ENCODE measurements around the gene MFGE8. TPM values are rescaled to one million over a fixed set of nuclear protein-coding genes. Genes with fewer than 3 reads are reported as not detected.
A peak's percentile ranks its signal among the peaks of the same experiment; 100 is the strongest.

The MFGE8 gene
- total and polyA plus RNA-seq, 9 of the 15 experiments (the other 6 are each of a cell fraction or from before 2014, with no cell fraction given), result 2.3 to 142 (median 62.3) TPM

GRCh38 chr15:88904624-88905327 is 8.4 kb downstream of the MFGE8 start (continued):
- TF ChIP-seq THRA (IDR thresholded peaks at IDR 0.05), result no peak
- no peak for TF ChIP-seq ZNF263 (CRISPR knock-in tag; IDR thresholded peaks at IDR 0.05; ENCODE audit: borderline replicate concordance)
- TF ChIP-seq MEIS2 (IDR thresholded peaks at IDR 0.05; ENCODE audit: partially characterized antibody), result peak; percentile 66
- TF ChIP-seq MTA1 (IDR thresholded peaks at IDR 0.05; ENCODE audit: borderline replicate concordance), result no peak
- peak; percentile 51; the same call in 1 of the 2 replicates for TF ChIP-seq ATF7 (IDR thresholded peaks at IDR 0.05)
- peak; percentile 79 for TF ChIP-seq RB1 (IDR thresholded peaks at IDR 0.05; ENCODE audit: low read depth)
- no peak for TF ChIP-seq ZNF316 (IDR thresholded peaks at IDR 0.05)
- TF ChIP-seq ZBTB11 (CRISPR knock-in tag; IDR thresholded peaks at IDR 0.05), result no peak
- peak; percentile 51; the same call in 1 of the 2 replicates for TF ChIP-seq ZNF766 (CRISPR knock-in tag; conservative IDR thresholded peaks at IDR 0.05)
- no peak for TF ChIP-seq ZBTB34 (CRISPR knock-in tag; IDR thresholded peaks at IDR 0.05)
- TF ChIP-seq SAFB (IDR thresholded peaks at IDR 0.05; ENCODE audit: borderline replicate concordance, low read depth, low read length), result no peak
- TF ChIP-seq TAF1 (IDR thresholded peaks at IDR 0.05; ENCODE audit: control insufficient read depth, extremely low read depth, insufficient read depth, low read length, severe bottlenecking), result no peak
- peak; percentile 24; the same call in 1 of the 2 replicates for TF ChIP-seq TCF3 (CRISPR knock-in tag; IDR thresholded peaks at IDR 0.05)
- TF ChIP-seq TGIF2 (CRISPR knock-in tag; IDR thresholded peaks at IDR 0.05), result no peak
- no peak for TF ChIP-seq ZBTB2 (IDR thresholded peaks at IDR 0.05)
- no peak for TF ChIP-seq CREB3L1 (IDR thresholded peaks at IDR 0.05; ENCODE audit: borderline replicate concordance, low read depth)
- no peak for TF ChIP-seq DIDO1 (tag; IDR thresholded peaks at IDR 0.05; ENCODE audit: low read depth)
- no peak for TF ChIP-seq HDAC2 (IDR thresholded peaks at IDR 0.05)

Data from K562 (cell line).